Measurements from ENCODE around the gene NMT2. TPM values are rescaled to one million over a fixed set of nuclear protein-coding genes. Genes with fewer than 3 reads are reported as not detected.

The NMT2 gene
- total RNA-seq, 1 experiment from 2014 or later, result 14.3 TPM

GRCh38 chr10:15069230-15069629 is 99.3 kb downstream of the NMT2 start:
- DNase-seq (ENCODE audit: low read depth, low spot score) (no peak), ATAC-seq (no peak)
- in situ Hi-C loops (cut with HindIII; ENCODE audit: low pct_unique_long_range_greater_than_20kb, low sequenced_read_pairs) (no loop called here), intact Hi-C loops (cut with micrococcal nuclease; ENCODE audit: unreplicated experiment) (no loop called here)
- Histone ChIP-seq H3K36me3 (ENCODE audit: control insufficient read depth, insufficient read depth, low read length) (no peaks in the 10 kb centered on the region), H3K27ac (ENCODE audit: low read length) (no peak overlapping the region), H3K9me3 (ENCODE audit: control insufficient read depth, insufficient read depth, low read depth, low read length) (0 out of 2 replicates have a peak, but pooled peaks cover 3% of the 10 kb centered on the region), H3K4me3 (ENCODE audit: low read depth in 2 of 2, low read length in 2 of 2) (no peak overlapping the region), H3K4me1 (ENCODE audit: control insufficient read depth, insufficient read depth, low read length) (no peaks in the 10 kb centered on the region), H3K27me3 (ENCODE audit: control insufficient read depth, insufficient read depth, low read length) (no peaks in the 10 kb centered on the region)
- CTCF ChIA-PET, result no interaction called here
- POLR2A ChIA-PET, result no interaction called here
- BruUV-seq (replicated peaks), result no TSS peak
- TF ChIP-seq POLR2AphosphoS5 (IDR thresholded peaks at IDR 0.05; ENCODE audit: low read depth, low read length), result no peak
- TF ChIP-seq REST (IDR thresholded peaks at IDR 0.05; ENCODE audit: insufficient read depth in 1 of 2, low read depth in 2 of 2, low read length in 1 of 2), result no peak
- TF ChIP-seq TCF7L2 (IDR thresholded peaks at IDR 0.05; ENCODE audit: low read depth, low read length), result no peak
- TF ChIP-seq CTCF (IDR thresholded peaks at IDR 0.05), result no peak
- TF ChIP-seq SIN3A (IDR thresholded peaks at IDR 0.05; ENCODE audit: borderline replicate concordance, insufficient read depth, low read depth, low read length), result no peak

GRCh38 chr10:15068802-15069201 is 99.7 kb downstream of the NMT2 start:
- Histone ChIP-seq H3K9me3 (ENCODE audit: control insufficient read depth, insufficient read depth, low read depth, low read length) (0 out of 2 replicates have a peak, but pooled peaks cover 3% of the 10 kb centered on the region), H3K27me3 (ENCODE audit: control insufficient read depth, insufficient read depth, low read length) (no peaks in the 10 kb centered on the region), H3K4me1 (ENCODE audit: control insufficient read depth, insufficient read depth, low read length) (no peaks in the 10 kb centered on the region), H3K4me3 (ENCODE audit: low read depth in 2 of 2, low read length in 2 of 2) (no peak overlapping the region), H3K36me3 (ENCODE audit: control insufficient read depth, insufficient read depth, low read length) (no peaks in the 10 kb centered on the region), H3K27ac (ENCODE audit: low read length) (no peak overlapping the region)
- BruUV-seq (replicated peaks), result no TSS peak
- intact Hi-C loops (cut with micrococcal nuclease; ENCODE audit: unreplicated experiment) (no loop called here), in situ Hi-C loops (cut with HindIII; ENCODE audit: low pct_unique_long_range_greater_than_20kb, low sequenced_read_pairs) (no loop called here)
- ChIA-PET POLR2A (interaction anchor here (0.6 kb wide), 1 partner anchor 397 kb away, joined by 8 read pairs; no protein-coding TSS in a partner anchor), CTCF (no interaction called here)
- DNase-seq (ENCODE audit: low read depth, low spot score), result no peak
- TF ChIP-seq TCF7L2 (IDR thresholded peaks at IDR 0.05; ENCODE audit: low read depth, low read length) (no peak), REST (IDR thresholded peaks at IDR 0.05; ENCODE audit: insufficient read depth in 1 of 2, low read depth in 2 of 2, low read length in 1 of 2) (no peak), POLR2AphosphoS5 (IDR thresholded peaks at IDR 0.05; ENCODE audit: low read depth, low read length) (no peak), CTCF (IDR thresholded peaks at IDR 0.05) (no peak), SIN3A (IDR thresholded peaks at IDR 0.05; ENCODE audit: borderline replicate concordance, insufficient read depth, low read depth, low read length) (no peak)
- ATAC-seq, result no peak

All from Panc1 (cell line).